ENCODE results near the gene SALL1. TPM values are rescaled to one million over a fixed set of nuclear protein-coding genes. Genes with fewer than 3 reads are reported as not detected.

The SALL1 gene
- total and polyA plus RNA-seq, 2 of the 13 experiments (the other 11 are each of a cell fraction or from before 2014, with no cell fraction given): 6.6 to 12.3 TPM

GRCh38 chr16:51150165-51150887 lies 744 bp downstream of the SALL1 start (continued):
- TF ChIP-seq FOXO4 (CRISPR knock-in tag; conservative IDR thresholded peaks at IDR 0.05) (no peak), ZNF710 (CRISPR knock-in tag; IDR thresholded peaks at IDR 0.05; ENCODE audit: borderline replicate concordance) (0 out of 2 replicates have a peak, but pooled peaks have one; percentile 42), NFRKB (IDR thresholded peaks at IDR 0.05) (no peak), NFKBIZ (CRISPR knock-in tag; IDR thresholded peaks at IDR 0.05) (no peak; the same call in 1 of the 2 replicates), ZNF224 (CRISPR knock-in tag; IDR thresholded peaks at IDR 0.05) (no peak), ZNF318 (CRISPR knock-in tag; IDR thresholded peaks at IDR 0.05) (no peak), ZNF784 (CRISPR knock-in tag; IDR thresholded peaks at IDR 0.05; ENCODE audit: borderline replicate concordance) (no peak), ZNF512B (CRISPR knock-in tag; IDR thresholded peaks at IDR 0.05; ENCODE audit: borderline replicate concordance) (0 out of 2 replicates have a peak, but pooled peaks have one; percentile 87), IRX3 (CRISPR knock-in tag; IDR thresholded peaks at IDR 0.05; ENCODE audit: borderline replicate concordance, low read depth) (no peak), ZFX (CRISPR knock-in tag; IDR thresholded peaks at IDR 0.05; ENCODE audit: low read depth) (peak; percentile 61; the same call in 1 of the 2 replicates), MXD3 (CRISPR knock-in tag; IDR thresholded peaks at IDR 0.05) (0 out of 2 replicates have a peak, but pooled peaks have one; percentile 16)

All from HepG2 (cell line).